ENCODE measurements around the gene IFNL3. TPM values are rescaled to one million over a fixed set of nuclear protein-coding genes. Genes with fewer than 3 reads are reported as not detected.

Gene IFNL3
- total RNA-seq, 1 donor from 2014 or later: not detected

DNA sequence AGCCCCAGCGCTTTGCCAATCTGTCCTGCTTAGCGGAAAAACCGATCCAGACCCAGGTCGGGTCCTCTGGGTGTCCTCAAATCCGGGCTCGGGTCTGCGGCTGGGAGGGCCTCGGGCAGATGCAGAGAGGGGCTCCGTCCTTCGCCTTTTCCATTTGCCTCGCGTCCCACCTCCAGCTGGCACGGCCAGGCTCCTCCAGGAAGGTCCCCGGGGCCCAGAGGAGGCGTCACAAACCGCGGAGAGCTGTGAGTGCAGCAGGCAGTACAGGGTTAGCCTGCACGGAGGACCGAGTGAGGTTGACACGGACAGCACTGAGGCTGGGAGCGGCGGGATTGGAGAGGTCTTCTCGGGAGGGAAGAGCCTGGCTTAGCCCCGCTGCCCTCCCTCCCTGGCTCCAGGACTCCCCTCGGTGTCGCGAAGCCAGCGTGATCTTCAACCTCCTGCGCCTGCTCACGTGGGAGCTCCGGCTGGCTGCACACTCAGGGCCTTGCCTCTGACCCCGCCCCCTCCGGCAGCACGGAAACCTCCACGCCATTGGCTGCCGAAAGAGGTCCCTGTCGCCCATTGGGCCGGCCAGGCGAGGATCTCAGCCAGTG lies 20.6 kb upstream of the IFNL3 start:
- DNase-seq (ENCODE audit: low spot score): no peak
- TF ChIP-seq CTCF (IDR thresholded peaks at IDR 0.05; ENCODE audit: unreplicated experiment): no peak

GRCh38 chr19:39264306-39265290 lies 19.8 kb upstream of the IFNL3 start:
- peaks cover 3% of the 10 kb centered on the region for H3K4me1 Mint-ChIP-seq (ENCODE audit: unreplicated experiment)
- peaks cover 17% of the 10 kb centered on the region for H3K27me3 Mint-ChIP-seq (ENCODE audit: unreplicated experiment)
- H3K9me3 Mint-ChIP-seq (ENCODE audit: unreplicated experiment): no peaks in the 10 kb centered on the region
- H3K36me3 Mint-ChIP-seq (ENCODE audit: low read depth, unreplicated experiment): peaks cover 4% of the 10 kb centered on the region
- H3K27ac Mint-ChIP-seq (ENCODE audit: unreplicated experiment): no peak overlapping the region
- DNase-seq (ENCODE audit: low spot score): peak; percentile 40
- TF ChIP-seq CTCF (IDR thresholded peaks at IDR 0.05; ENCODE audit: unreplicated experiment): no peak
- no peak overlapping the region for H3K4me3 Mint-ChIP-seq (ENCODE audit: unreplicated experiment)

More for the DNA sequence above, 20.6 kb upstream of the IFNL3 start:
- no peak overlapping the region for H3K4me3 Mint-ChIP-seq (ENCODE audit: unreplicated experiment)
- H3K36me3 Mint-ChIP-seq (ENCODE audit: low read depth, unreplicated experiment): peaks cover 4% of the 10 kb centered on the region
- peaks cover 3% of the 10 kb centered on the region for H3K4me1 Mint-ChIP-seq (ENCODE audit: unreplicated experiment)
- no peak overlapping the region for H3K27ac Mint-ChIP-seq (ENCODE audit: unreplicated experiment)
- H3K9me3 Mint-ChIP-seq (ENCODE audit: unreplicated experiment): no peaks in the 10 kb centered on the region
- H3K27me3 Mint-ChIP-seq (ENCODE audit: unreplicated experiment): peaks cover 17% of the 10 kb centered on the region

DNA sequence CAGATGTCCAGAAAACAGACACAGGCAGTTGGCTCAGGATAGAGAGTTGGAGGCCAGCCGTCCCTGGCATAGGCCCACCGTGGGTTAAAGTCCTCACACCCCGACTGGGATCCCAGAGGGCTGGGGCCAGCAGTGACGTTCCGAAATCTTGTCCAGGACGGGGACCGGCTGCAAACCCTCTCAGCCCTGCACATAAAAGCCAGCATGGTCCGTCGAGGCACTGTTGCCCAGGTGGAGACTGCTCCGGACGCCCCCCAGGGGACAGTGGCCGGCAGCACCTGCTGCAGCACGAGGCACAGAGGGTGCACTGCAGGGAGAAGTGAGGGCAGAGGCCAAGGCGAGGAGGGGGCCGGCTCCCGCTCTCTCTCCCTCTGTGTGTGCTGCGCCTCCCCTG lies 19.1 kb upstream of the IFNL3 start:
- Mint-ChIP-seq H3K4me3 (ENCODE audit: unreplicated experiment) (no peak overlapping the region), H3K36me3 (ENCODE audit: low read depth, unreplicated experiment) (peaks cover 4% of the 10 kb centered on the region), H3K9me3 (ENCODE audit: unreplicated experiment) (no peaks in the 10 kb centered on the region), H3K27ac (ENCODE audit: unreplicated experiment) (no peak overlapping the region), H3K27me3 (ENCODE audit: unreplicated experiment) (peaks cover 17% of the 10 kb centered on the region), H3K4me1 (ENCODE audit: unreplicated experiment) (peaks cover 3% of the 10 kb centered on the region)
- TF ChIP-seq CTCF (IDR thresholded peaks at IDR 0.05; ENCODE audit: unreplicated experiment): no peak
- no peak for DNase-seq (ENCODE audit: low spot score)

- Mint-ChIP-seq H3K27ac (ENCODE audit: unreplicated experiment) (no peak overlapping the region), H3K4me1 (ENCODE audit: unreplicated experiment) (peaks cover 3% of the 10 kb centered on the region), H3K27me3 (ENCODE audit: unreplicated experiment) (peaks cover 14% of the 10 kb centered on the region), H3K4me3 (ENCODE audit: unreplicated experiment) (no peak overlapping the region), H3K36me3 (ENCODE audit: low read depth, unreplicated experiment) (peaks cover 4% of the 10 kb centered on the region), H3K9me3 (ENCODE audit: unreplicated experiment) (no peaks in the 10 kb centered on the region)
- no peak for DNase-seq (ENCODE audit: low spot score)
- TF ChIP-seq CTCF (IDR thresholded peaks at IDR 0.05; ENCODE audit: unreplicated experiment): no peak
These were observed 17.7 kb upstream of the IFNL3 start for GRCh38 chr19:39262496-39262895.

DNA sequence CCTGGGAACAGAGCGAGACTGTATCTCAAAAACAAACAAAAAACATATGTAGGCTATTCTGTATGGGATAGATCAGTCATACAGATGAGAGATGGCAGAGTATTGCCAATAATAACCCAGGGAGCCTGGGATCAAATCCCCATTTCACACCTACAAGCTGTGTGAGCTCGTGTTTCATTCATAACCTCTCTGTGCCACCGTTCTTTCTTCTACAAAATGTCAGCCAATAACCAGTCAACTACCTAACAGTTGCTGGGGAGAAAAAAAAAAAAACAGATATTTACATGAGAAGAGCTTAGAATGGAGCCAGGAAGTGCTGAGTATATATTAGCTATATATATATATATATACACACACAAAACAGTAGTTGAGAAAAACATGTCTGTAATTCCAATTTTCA lies 16.9 kb upstream of the IFNL3 start:
- TF ChIP-seq CTCF (IDR thresholded peaks at IDR 0.05; ENCODE audit: unreplicated experiment): no peak
- H3K9me3 Mint-ChIP-seq (ENCODE audit: unreplicated experiment): no peaks in the 10 kb centered on the region
- no peak overlapping the region for H3K4me3 Mint-ChIP-seq (ENCODE audit: unreplicated experiment)
- DNase-seq (ENCODE audit: low spot score): no peak
- H3K4me1 Mint-ChIP-seq (ENCODE audit: unreplicated experiment): peaks cover 3% of the 10 kb centered on the region
- H3K27ac Mint-ChIP-seq (ENCODE audit: unreplicated experiment): no peak overlapping the region
- peaks cover 4% of the 10 kb centered on the region for H3K36me3 Mint-ChIP-seq (ENCODE audit: low read depth, unreplicated experiment)
- H3K27me3 Mint-ChIP-seq (ENCODE audit: unreplicated experiment): peaks cover 14% of the 10 kb centered on the region
